Measurements from ENCODE around the gene ARHGEF40.
"Not testable (repeated sequence)": the region's sequence is repeated elsewhere in the genome, so short reads cannot be mapped to it uniquely, and the experiment has no call there.

Gene ARHGEF40

GRCh38 chr14:21040370-21040925, 29.7 kb upstream of the ARHGEF40 start:
- no peak for DNase-seq

- not testable (repeated sequence) for DNase-seq
These were observed 29.2 kb upstream of the ARHGEF40 start for GRCh38 chr14:21040941-21041340.

DNA sequence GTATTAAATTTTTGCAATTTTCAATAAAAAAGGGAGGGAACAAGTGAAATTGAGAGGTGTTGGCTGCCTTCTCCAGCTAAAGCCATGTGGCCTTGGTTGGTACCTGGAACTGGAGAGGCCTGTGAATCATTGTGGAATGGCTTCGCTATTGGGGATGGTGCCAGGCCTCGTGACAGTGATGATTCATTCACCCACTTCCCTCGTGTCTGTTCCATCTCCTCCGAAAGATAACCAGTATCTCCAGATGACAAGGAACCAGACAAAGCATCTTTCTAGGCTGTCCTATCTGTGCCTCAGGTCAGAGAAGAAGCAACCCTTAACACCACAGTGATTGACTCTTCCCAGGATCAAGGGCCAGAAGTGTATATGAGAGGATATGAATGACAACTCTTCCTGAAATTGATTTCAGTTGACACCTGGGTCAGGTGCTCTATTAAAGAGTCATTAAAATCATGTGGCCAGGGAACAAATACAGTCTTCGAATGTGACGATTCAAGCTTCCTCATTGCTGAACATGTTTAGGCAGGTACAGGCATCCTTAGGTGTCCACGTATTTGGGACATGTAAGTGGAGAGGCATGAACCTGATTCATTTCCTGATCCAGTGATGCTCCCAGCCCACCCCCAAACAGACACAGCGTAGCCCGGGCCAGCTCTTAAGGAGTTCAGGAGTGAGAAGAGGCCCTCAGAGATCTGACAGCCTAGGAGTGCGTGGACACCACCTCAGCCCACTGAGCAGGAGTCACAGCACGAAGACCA, 28.2 kb upstream of the ARHGEF40 start, which contains the start of gene RNASE7:
RNASE7 (plus strand) TSS at position 687 of the 758 bp plus-strand sequence. CDS start 631 bp downstream, outside the sequence.
- no peak for DNase-seq

- DNase-seq: no peak
These were observed 27.2 kb upstream of the ARHGEF40 start for GRCh38 chr14:21042918-21043317.

DNA sequence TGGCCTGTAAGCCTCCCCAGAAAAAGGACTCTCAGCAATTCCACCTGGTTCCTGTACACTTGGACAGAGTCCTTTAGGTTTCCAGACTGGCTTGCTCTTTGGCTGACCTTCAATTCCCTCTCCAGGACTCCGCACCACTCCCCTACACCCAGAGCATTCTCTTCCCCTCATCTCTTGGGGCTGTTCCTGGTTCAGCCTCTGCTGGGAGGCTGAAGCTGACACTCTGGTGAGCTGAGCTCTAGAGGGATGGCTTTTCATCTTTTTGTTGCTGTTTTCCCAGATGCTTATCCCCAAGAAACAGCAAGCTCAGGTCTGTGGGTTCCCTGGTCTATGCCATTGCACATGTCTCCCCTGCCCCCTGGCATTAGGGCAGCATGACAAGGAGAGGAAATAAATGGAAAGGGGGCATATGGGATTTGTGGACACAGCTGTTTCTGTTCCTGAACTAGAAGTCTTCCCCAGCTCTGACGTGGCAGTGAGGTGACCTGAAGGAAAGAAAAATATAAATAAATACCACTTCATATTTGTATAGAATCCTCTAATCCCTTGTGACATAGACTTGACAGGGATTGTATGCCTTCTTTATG, 26.6 kb upstream of the ARHGEF40 start:
- no peak for DNase-seq

- peak; percentile 12 for DNase-seq
These were observed 26.0 kb upstream of the ARHGEF40 start for GRCh38 chr14:21043974-21044618.

DNA sequence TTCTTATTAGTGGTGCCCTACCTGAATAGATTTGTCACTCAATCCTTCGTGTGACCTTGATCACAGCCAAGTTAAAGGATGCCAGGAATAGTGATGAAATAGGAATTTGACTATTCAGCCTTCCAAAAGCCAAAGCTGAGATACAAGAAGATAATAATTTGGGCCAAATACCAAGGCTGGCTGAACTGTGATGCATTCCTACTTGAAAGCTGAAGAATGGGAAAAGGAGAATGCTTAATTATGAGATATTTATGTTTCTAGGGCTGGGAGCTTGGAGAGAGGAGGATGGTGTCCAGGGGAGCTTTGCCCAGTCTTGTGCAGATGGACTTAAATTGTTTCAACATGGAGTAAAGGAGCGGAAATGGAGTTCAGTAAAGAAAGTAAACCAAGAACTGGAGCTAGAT, 22.7 kb upstream of the ARHGEF40 start:
- no peak for DNase-seq

GRCh38 chr14:21048638-21049037, 21.5 kb upstream of the ARHGEF40 start:
- DNase-seq: no peak

GRCh38 chr14:21049271-21049673, 20.8 kb upstream of the ARHGEF40 start:
- DNase-seq: no peak

DNA sequence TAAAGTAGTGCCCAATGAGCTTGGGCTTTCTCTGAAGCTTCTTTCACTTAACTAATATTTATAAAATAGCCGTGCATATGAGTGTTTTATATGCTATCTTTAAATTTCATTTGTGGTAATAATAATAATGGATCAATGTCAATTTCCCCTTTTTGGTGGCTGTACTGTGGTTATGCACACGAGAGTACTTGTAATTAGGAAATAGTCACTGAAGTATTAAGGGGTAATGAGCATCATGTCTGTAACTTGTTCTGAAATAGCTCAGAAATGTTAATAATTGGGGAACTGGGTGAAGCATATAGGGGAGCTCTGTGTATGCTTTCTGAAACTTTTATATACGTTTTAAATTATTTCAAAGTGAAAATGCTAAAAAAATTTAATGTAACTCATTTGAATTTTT, 19.5 kb upstream of the ARHGEF40 start:
- no peak for DNase-seq

- no peak for DNase-seq
These were observed 16.7 kb upstream of the ARHGEF40 start for GRCh38 chr14:21053184-21054122.

DNA sequence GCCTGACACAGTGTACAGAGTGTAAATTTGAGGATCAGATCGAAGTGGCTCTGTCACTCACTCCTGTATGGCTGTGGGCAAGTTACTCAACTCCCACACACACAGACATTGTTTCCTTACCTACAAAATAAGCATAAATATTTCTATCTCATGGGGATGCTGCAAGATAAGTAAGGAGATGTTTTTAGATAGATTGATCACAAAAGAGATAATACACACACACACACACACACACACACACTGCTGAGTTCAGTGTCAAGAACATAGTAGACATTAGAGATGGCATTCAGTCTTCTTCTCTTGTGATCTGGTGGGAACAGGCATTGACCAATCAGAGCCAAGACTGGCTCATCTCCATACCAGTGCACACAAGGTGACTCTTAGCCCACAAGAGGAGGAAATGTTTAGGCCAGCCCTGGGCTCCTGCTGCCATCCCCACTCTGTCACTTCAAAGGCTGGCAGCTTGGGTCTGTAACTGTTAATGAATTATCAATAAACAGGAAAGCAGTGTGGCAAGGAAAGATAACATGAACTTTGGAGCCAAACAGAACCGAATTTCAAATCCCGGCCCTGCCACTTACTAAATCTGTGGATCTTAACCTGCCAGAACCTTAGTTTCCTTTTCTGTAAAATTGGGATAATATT, 15.9 kb upstream of the ARHGEF40 start:
- no peak for DNase-seq

DNA sequence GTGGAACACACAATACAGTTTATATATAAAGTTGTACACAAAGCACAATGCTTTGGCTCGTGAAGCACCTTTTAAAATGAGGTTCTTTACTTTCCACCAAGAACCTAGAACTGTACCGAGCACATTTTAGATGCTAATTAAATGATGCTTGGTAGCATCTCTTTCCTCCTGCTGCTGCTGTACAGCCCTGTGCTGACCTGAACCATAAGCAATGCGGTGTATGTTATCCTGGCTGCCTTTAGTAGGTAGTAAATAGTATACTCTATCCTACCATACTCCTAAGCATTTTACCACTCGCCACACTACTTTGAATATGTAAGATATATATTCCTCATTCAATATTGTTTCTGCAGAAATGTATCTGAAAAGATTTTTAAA, 15.3 kb upstream of the ARHGEF40 start:
- DNase-seq: no peak

DNA sequence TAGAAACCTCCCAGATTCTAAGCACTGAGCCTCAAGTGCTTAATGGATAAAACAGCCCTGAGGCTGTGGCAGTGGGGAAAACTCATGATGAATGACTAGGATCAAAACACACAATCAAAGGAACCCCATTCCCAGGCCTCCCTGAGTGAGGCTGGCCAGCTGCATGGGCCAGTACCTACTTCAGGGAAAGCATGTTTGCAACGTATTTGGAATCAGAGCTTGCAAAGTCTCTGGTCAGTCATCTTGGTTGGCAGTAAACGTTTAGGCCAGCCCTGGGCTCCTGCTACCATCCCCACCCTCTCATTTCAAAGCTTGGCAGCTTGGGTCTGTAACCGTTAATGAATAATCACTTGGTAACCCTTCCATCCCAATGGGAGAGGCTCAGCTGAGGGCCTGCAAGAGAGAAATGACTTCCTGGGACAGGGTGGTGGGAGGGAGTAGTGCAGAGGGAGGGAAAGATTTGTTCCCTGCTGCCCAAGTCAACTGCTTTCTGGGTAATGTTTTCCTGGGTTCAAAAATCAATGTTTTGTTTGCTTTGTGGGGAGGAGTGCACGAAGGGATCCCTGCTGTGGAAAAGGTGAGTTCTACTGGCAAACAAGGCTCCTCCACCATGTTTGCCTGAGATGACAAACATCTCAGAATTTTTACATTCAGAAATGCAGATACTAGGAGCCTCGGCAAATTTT, 14.5 kb upstream of the ARHGEF40 start:
- DNase-seq: no peak

- DNase-seq: no peak
These were observed 13.5 kb upstream of the ARHGEF40 start for GRCh38 chr14:21056520-21057163.

DNA sequence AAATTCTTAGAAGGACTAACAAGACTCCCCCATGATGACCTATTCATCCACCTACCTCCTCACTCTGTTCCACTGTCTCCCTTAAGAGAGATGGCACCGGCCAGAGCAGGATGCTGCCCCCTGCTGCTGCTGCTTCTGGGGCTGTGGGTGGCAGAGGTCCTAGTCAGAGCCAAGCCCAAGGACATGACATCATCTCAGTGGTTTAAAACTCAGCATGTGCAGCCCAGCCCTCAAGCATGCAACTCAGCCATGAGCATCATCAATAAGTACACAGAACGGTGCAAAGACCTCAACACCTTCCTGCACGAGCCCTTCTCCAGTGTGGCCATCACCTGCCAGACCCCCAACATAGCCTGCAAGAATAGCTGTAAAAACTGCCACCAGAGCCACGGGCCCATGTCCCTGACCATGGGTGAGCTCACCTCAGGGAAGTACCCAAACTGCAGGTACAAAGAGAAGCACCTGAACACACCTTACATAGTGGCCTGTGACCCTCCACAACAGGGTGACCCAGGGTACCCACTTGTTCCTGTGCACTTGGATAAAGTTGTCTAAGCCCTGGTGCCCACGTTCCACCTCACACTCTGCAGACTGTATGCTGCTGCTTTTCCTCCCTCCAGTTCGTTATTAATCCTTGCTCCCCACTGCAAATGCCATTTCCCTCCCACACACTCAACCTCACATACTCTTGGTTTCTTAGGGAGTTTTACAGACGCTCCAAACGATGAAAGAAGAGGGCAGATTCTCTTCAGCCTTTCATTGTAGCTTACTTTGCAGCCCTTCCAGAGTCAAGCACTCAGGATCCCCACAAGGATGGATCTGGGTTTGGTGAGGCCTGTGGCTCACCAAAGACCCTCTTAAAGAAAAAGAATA, 12.1 kb upstream of the ARHGEF40 start, which contains the start of gene RNASE8:
RNASE8 (plus strand) TSS at position 20 of the 873 bp plus-strand sequence; CDS start at position 91, 71 bp downstream.
- DNase-seq: no peak

GRCh38 chr14:21058903-21059302, 11.2 kb upstream of the ARHGEF40 start:
- no peak for DNase-seq

GRCh38 chr14:21059842-21060613, 10.1 kb upstream of the ARHGEF40 start:
- no peak for DNase-seq
